Retina (tissue), 1 donor: ENCODE results near the gene FTO.
A peak's percentile ranks its signal among the peaks of the same experiment; 100 is the strongest.
"Not testable (repeated sequence)": the region's sequence is repeated elsewhere in the genome, so short reads cannot be mapped to it uniquely, and the experiment has no call there.

Source experiments
- DNase-seq: peaks from one replicate; pipeline ENCODE4 v3.0.0-alpha.2; 2016

FTO gene

GRCh38 chr16:53703590-53704444 is at the start of gene FTO, which contains the start of gene RPGRIP1L:
FTO (plus strand) TSS chr16:53704156.
RPGRIP1L (minus strand) TSS chr16:53703859; CDS start chr16:53700723, 3,136 bp downstream.
- DNase-seq, result peak; percentile 99

GRCh38 chr16:53654946-53655345 is 49.0 kb upstream of the FTO start:
- no peak for DNase-seq

GRCh38 chr16:53662072-53662471 is 41.9 kb upstream of the FTO start:
- DNase-seq, result no peak

GRCh38 chr16:53664724-53665345 is 39.1 kb upstream of the FTO start:
- no peak for DNase-seq

- DNase-seq, result no peak
Observed at GRCh38 chr16:53666786-53667415, 37.1 kb upstream of the FTO start.

- no peak for DNase-seq
Observed at GRCh38 chr16:53668869-53669268, 35.1 kb upstream of the FTO start.

GRCh38 chr16:53672461-53672860 is 31.5 kb upstream of the FTO start:
- DNase-seq, result no peak

GRCh38 chr16:53673189-53673588 is 30.8 kb upstream of the FTO start:
- DNase-seq, result no peak

- DNase-seq, result no peak
Observed at GRCh38 chr16:53678155-53678554, 25.8 kb upstream of the FTO start.

GRCh38 chr16:53678756-53679343 is 25.1 kb upstream of the FTO start:
- DNase-seq, result no peak

GRCh38 chr16:53680756-53681155 is 23.2 kb upstream of the FTO start:
- no peak for DNase-seq

GRCh38 chr16:53681354-53681753 is 22.6 kb upstream of the FTO start:
- DNase-seq, result no peak

GRCh38 chr16:53685334-53685733 is 18.6 kb upstream of the FTO start:
- DNase-seq, result not testable (repeated sequence)

GRCh38 chr16:53686710-53687109 is 17.2 kb upstream of the FTO start:
- no peak for DNase-seq

GRCh38 chr16:53689636-53690035 is 14.3 kb upstream of the FTO start:
- no peak for DNase-seq

- no peak for DNase-seq
Observed at GRCh38 chr16:53690771-53691170, 13.2 kb upstream of the FTO start.

- DNase-seq, result no peak
Observed at GRCh38 chr16:53692146-53692545, 11.8 kb upstream of the FTO start.

- DNase-seq, result no peak
Observed at GRCh38 chr16:53693320-53693719, 10.6 kb upstream of the FTO start.

GRCh38 chr16:53695070-53695469 is 8.9 kb upstream of the FTO start:
- DNase-seq, result no peak

GRCh38 chr16:53698271-53698670 is 5.7 kb upstream of the FTO start:
- DNase-seq, result not testable (repeated sequence)

GRCh38 chr16:53704445-53704813 is 473 bp downstream of the FTO start:
- DNase-seq, result no peak

GRCh38 chr16:53707671-53708070 is 3.7 kb downstream of the FTO start:
- DNase-seq, result no peak

- no peak for DNase-seq
Observed at GRCh38 chr16:53708490-53708889, 4.5 kb downstream of the FTO start.

GRCh38 chr16:53711390-53711789 is 7.4 kb downstream of the FTO start:
- no peak for DNase-seq
